GM15510 (cell line): ENCODE measurements around the gene TRIB2.

ENCODE experiments used
- POLR2A ChIP-seq: IDR thresholded peaks from 3 replicates; pipeline ENCODE4 v1.6.1; 2011; ENCODE audit warnings: borderline replicate concordance; ENCODE audit not compliant: insufficient read length; ENCODE audit errors: extremely low read depth

The TRIB2 gene

GRCh38 chr2:12766421-12766879 lies 49.7 kb downstream of the TRIB2 start:
- TF ChIP-seq POLR2A = no peak

- TF ChIP-seq POLR2A = no peak
Measured at GRCh38 chr2:12767541-12767940, 50.8 kb downstream of the TRIB2 start.

- no peak for TF ChIP-seq POLR2A
Measured at GRCh38 chr2:12767996-12768624, 51.4 kb downstream of the TRIB2 start.

- no peak for TF ChIP-seq POLR2A
Measured at GRCh38 chr2:12769492-12770105, 52.9 kb downstream of the TRIB2 start.

GRCh38 chr2:12770300-12770968 lies 53.7 kb downstream of the TRIB2 start:
- TF ChIP-seq POLR2A = no peak

- no peak for TF ChIP-seq POLR2A
Measured at GRCh38 chr2:12771154-12771553, 54.4 kb downstream of the TRIB2 start.

- TF ChIP-seq POLR2A = no peak
Measured at GRCh38 chr2:12773586-12774394, 57.1 kb downstream of the TRIB2 start.

GRCh38 chr2:12774395-12774727 lies 57.6 kb downstream of the TRIB2 start:
- no peak for TF ChIP-seq POLR2A

GRCh38 chr2:12776521-12776961 lies 59.8 kb downstream of the TRIB2 start:
- no peak for TF ChIP-seq POLR2A

GRCh38 chr2:12778369-12778768 lies 61.6 kb downstream of the TRIB2 start:
- no peak for TF ChIP-seq POLR2A

- TF ChIP-seq POLR2A = no peak
Measured at GRCh38 chr2:12778811-12779579, 62.3 kb downstream of the TRIB2 start.

GRCh38 chr2:12781329-12781728 lies 64.6 kb downstream of the TRIB2 start:
- TF ChIP-seq POLR2A = no peak

GRCh38 chr2:12787891-12788801 lies 71.4 kb downstream of the TRIB2 start:
- no peak for TF ChIP-seq POLR2A
